K562 (cell line): ENCODE measurements around the gene DPEP2NB. TPM values are rescaled to one million over a fixed set of nuclear protein-coding genes. Genes with fewer than 3 reads are reported as not detected.

ENCODE experiments used
- ARID2 ChIP-seq: fragments of 450-650 bp; IDR thresholded peaks from 2 replicates; pipeline ENCODE4 v1.6.1; 2017; ENCODE audit warnings: antibody characterized with exemption, mild to moderate bottlenecking
- CTCFL ChIP-seq: IDR thresholded peaks from 2 replicates; pipeline ENCODE4 v1.6.1; 2011; ENCODE audit warnings: borderline replicate concordance, low read depth, mild to moderate bottlenecking, moderate library complexity, low read length; ENCODE audit not compliant: insufficient read depth, poor library complexity, severe bottlenecking
- KHSRP ChIP-seq: fragments of 450-650 bp; IDR thresholded peaks from 2 replicates; pipeline ENCODE4 v1.6.1; 2017
- LCOR ChIP-seq: sonication (generic); formaldehyde crosslinking; IDR thresholded peaks from 2 replicates; pipeline ENCODE4 v1.8.0; 2022; ENCODE audit warnings: mild to moderate bottlenecking, missing genetic modification reagents
- MAFF ChIP-seq: IDR thresholded peaks from 2 replicates; pipeline ENCODE4 v1.6.1; 2012; ENCODE audit warnings: low read length, improper control_type of control experiment
- MGA ChIP-seq: fragments of 450-650 bp; IDR thresholded peaks from 2 replicates; pipeline ENCODE4 v1.6.1; 2016; ENCODE audit warnings: mild to moderate bottlenecking, moderate library complexity
- NFXL1 ChIP-seq: fragments of 450-650 bp; formaldehyde crosslinking; IDR thresholded peaks from 2 replicates; pipeline ENCODE4 v1.4.0; 2021; ENCODE audit warnings: mild to moderate bottlenecking
- NR4A1 ChIP-seq, 2 experiments: fragments of 250-450 bp in 1 of 2; fragments of 450-650 bp in 1 of 2; sonication (Bioruptor Pico) in 1 of 2; IDR thresholded peaks; 2 replicates each; pipeline versions ENCODE4 v1.4.0 to v1.6.1; 2016 to 2020; ENCODE audit warnings: mild to moderate bottlenecking in 2 of 2, missing compliant biosample characterization in 1 of 2, missing genetic modification characterization in 1 of 2, moderate library complexity in 1 of 2
- SNIP1 ChIP-seq: fragments of 450-650 bp; IDR thresholded peaks from 2 replicates; pipeline ENCODE4 v1.7.1; 2017; ENCODE audit warnings: low read depth, mild to moderate bottlenecking
- SRSF1 ChIP-seq: fragments of 200-400 bp; formaldehyde crosslinking; IDR thresholded peaks from 2 replicates; pipeline ENCODE4 v1.6.1; 2017; ENCODE audit warnings: mild to moderate bottlenecking, low read depth, low read length, moderate library complexity
- WHSC1 ChIP-seq: IDR thresholded peaks from one replicate; pipeline ENCODE4 v1.6.1; 2012; ENCODE audit warnings: low read length, control low read depth, inconsistent platforms
- YY1 ChIP-seq, 3 experiments: IDR thresholded peaks; 2 replicates each; pipeline ENCODE4 v1.6.1; 2011; ENCODE audit warnings: low read length in 2 of 3, mild to moderate bottlenecking in 2 of 3, moderate library complexity in 2 of 3, borderline replicate concordance in 1 of 3, control low read depth in 1 of 3, low read depth in 1 of 3; ENCODE audit not compliant: insufficient read depth in 3 of 3, insufficient replicate concordance in 2 of 3, control insufficient read depth in 1 of 3, insufficient read length in 1 of 3; ENCODE audit errors: extremely low read depth in 1 of 3
- ZBTB17 ChIP-seq: fragments of 450-650 bp; formaldehyde crosslinking; IDR thresholded peaks from 2 replicates; pipeline ENCODE4 v1.4.0; 2020; ENCODE audit warnings: mild to moderate bottlenecking
- polyA plus RNA-seq, 8 experiments: library from polyadenylated mRNA; depleted of rRNA in 4 of 8; stranded (reverse) in 5 of 8; unstranded in 3 of 8; fragments of >200 nt; fragmentation: Nextera tagmentation in 2 of 8; fragmentation: Illumina TruSeq in 1 of 8; extraction: Ambion mirVana in 2 of 8; extraction: Trizol in 1 of 8; gene quantifications; 2 replicates each; pipeline versions ENCODE4 v1.2.1 to v1.2.3, GENCODE V29; 2011 to 2014; ENCODE audit warnings: inconsistent platforms in 1 of 8, missing spikeins in 1 of 8
- total RNA-seq, 7 experiments: library from RNA; depleted of rRNA in 6 of 7; stranded (reverse); fragments of >200 nt in 6 of 7; fragmentation: Illumina TruSeq in 2 of 7; extraction: Trizol in 2 of 7; gene quantifications; 2 replicates each; pipeline versions ENCODE4 v1.2.1 to v1.2.3, GENCODE V29; 2011 to 2021; ENCODE audit warnings: low replicate concordance in 1 of 7

DPEP2NB gene
- total and polyA plus RNA-seq, 9 of the 15 experiments (the other 6 are each of a cell fraction or from before 2014, with no cell fraction given), result not detected

DNA sequence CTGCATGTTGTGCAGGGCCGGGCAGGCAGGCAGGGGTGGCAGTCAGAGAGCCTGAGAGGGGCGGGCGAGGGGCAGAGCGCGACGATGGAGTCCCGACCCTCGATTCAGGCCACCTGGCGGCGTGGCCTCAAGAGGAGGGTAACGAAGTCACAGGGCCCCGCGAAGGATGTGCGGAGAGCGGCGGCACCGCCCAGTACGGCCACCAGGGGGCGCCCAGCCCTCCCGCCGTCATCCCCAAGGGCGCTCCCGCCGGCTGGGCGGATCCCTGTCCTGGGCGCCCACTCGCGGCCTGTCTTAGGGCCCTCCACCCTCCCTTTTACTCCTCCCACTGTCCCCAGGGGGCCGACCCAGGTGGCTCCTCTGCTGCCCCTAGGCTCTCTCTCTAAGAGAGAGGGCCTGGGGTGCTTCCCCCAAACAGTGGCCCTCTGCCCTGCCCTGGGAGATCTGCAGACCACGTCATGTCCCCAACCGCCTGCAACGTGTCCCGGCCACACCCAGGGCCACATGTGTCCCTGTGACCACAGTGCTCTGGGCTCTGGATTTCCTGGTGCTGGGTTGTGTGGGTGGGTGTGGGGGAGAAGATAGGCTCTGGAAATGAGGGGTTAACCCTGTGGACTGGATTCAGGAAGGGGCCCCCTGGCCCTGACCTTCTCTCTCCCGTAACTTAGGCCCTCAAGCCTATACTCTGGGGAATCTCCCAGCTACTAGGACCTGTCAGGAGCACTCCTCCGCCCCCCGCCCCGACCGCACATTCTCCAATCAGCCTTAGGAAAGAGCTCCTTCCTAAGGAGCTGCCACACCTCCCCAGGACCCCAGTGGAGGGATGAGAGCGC, 22.3 kb downstream of the DPEP2NB start (continued):
- TF ChIP-seq MGA (peak; percentile 93), NR4A1 (CRISPR knock-in tag; IDR thresholded peaks at IDR 0.05) (no peak), NR4A1 (tag; IDR thresholded peaks at IDR 0.05) (peak; percentile 76; the same call in 1 of the 2 replicates), SRSF1 (no peak), ARID2 (peak; percentile 57), ZBTB17 (CRISPR knock-in tag) (peak; percentile 73), KHSRP (no peak), YY1 (IDR thresholded peaks at IDR 0.05; ENCODE audit: borderline replicate concordance in 1 of 3, control insufficient read depth in 1 of 3, extremely low read depth in 1 of 3, insufficient read depth in 3 of 3, insufficient read length in 1 of 3, insufficient replicate concordance in 2 of 3, low read depth in 1 of 3, low read length in 2 of 3) (peak in 2 of 3 experiments; percentile 40 to 68), NFXL1 (CRISPR knock-in tag) (no peak), WHSC1 (no peak), CTCFL (peak; percentile 98), SNIP1 (0 out of 2 replicates have a peak, but pooled peaks have one; percentile 24), MAFF (no peak), LCOR (CRISPR knock-in tag) (peak; percentile 82)
